Hematopoietic multipotent progenitor cell treated with erythropoietin and hydrocortisone succinate and interleukin-3 and kit ligand, for 15 days (in vitro differentiated cells): ENCODE measurements around the gene DCAF8.
"Not testable (repeated sequence)": the region's sequence is repeated elsewhere in the genome, so short reads cannot be mapped to it uniquely, and the experiment has no call there.

Source experiments
- DNase-seq: peaks from one replicate; pipeline ENCODE4 v3.0.0-alpha.2; 2015; ENCODE audit warnings: low spot score

DCAF8 gene

DNA sequence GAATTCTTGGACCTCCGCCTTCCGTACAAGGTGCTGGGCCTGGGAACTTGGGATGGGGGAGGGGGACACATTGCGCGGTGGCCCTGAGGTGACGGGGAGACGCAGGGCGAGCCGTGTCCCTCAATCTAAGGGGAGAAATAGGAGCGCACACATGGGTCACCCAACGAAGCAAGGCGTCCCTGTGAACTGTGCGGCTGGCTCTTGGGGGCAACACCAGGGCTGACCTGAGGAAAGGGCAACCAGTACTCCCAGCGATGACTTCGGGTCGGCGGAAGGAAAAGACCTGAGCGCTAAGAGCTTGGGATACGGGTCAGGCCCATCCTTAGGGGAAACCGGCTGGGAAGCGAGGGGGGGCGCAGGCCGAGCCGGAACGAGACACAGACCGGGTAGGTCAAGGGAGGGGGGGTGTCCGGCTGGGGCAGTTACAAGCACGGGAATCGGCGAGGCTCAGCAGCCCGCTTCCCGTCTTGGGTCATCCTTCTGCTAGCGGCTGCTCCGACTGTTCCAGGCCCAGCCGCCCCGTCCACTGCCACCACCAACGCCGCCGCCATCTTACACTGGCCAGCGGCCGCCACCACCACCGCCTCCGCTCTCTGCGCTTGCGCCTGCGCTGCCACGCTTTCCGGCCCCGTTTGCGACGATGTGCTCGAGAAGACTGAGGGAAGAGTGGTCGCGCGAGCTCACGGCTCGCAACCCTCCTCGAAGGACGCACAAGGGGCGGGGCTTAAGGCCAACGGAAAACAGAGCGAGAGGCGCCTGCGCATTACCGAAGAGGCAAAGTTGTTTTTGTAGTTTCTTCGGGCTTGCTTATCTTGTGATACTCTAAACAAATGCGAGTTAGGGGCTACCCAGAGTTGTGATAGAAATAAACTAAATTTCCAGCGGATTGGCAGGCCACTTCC is at the start of gene DCAF8:
Gene DCAF8, minus strand, starts transcription at position 657 of the 902 bp plus-strand sequence. CDS start 18,541 bp downstream, outside the sequence.
- DNase-seq = peak; percentile 99

GRCh38 chr1:160309571-160309970 is 47.2 kb upstream of the DCAF8 start:
- no peak for DNase-seq

DNA sequence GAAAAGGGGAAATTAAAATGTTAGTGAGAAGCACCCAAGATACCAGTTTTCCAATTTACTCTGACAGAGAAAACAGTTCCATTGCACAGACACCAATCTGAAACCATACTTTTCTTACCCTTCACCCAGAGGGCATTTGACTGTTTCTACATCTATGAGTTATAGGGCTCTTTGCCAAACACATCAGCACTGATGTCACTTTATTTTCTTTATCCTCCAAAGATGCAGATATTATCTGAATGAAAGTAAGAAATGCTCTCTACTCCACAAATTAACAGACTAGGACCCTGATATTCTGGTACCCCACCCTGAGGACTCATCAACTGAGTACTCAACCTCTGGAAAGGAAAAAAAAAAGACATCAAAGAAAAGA is 46.8 kb upstream of the DCAF8 start:
- DNase-seq = no peak

DNA sequence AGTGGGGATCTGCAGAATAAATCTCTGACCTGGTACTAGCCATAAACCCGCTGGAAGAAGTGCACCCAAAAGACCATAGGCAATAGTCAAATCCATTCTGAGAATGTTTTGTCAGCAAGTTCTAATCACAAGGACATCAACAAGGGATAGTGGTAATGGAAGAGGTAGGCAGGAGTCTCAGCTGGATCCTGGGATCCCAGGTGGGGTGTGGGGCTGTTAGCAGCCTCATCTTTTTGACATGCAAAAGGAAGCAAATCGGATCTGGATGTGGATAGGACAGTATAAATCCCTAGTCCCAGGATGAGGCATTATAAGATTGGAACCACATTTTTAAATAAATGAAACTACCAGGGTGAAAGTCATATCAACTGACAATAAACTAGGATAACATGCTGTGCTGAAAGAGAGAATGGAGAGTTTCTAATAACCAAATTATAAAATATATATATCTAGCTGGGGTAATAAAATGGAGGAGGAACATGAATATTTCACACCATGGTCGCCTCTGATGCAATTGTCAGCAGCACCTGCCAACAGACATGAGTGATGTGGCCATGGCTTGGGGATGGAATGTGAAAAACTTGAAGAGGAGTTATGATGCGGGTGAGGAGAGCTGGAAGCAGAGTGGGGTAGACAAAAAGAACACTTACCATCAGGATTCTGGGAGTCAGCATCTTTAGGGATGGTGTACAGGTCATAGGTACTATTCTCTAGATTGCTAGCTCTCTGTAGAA is 46.3 kb upstream of the DCAF8 start:
- DNase-seq = no peak

- no peak for DNase-seq
These were observed 44.9 kb upstream of the DCAF8 start for GRCh38 chr1:160307118-160307791.

DNA sequence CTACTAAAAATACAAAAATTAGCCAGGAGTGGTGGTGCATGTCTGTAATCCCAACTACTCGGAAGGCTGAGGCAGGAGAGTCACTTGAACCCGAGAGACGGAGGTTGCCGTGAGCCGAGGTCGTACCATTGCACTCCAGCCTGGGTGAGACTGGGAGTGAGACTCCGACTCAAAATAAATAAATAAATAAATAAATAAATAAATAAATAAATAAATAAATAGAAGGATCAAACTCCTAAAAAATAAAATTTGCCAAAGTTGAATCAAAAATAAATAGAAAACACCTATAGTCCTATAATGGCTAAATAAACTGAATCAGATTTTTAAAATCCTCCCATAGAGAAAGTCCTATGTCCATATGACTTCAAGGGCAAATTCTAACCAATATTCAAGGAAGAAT is 37.8 kb upstream of the DCAF8 start:
- no peak for DNase-seq

DNA sequence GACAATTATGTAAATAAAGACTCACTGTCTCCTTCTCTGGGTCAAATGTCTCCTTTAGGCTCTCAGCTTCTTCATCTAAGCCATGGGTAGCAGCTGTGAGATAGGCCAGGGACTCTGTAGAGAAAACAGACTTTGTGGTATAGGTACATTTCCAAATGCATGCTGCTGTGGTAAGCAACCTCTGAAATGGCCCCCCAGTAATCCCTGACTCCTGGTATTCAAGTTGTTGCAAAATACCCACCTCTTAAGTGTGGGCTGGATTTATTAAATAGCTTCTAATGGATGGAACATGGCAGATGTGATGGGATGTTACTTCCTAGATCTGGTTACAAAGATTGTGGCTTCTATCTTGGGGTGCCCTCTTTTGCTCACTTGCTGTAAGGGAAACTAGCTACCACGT is 33.7 kb upstream of the DCAF8 start:
- no peak for DNase-seq

- DNase-seq = no peak
These were observed 30.9 kb upstream of the DCAF8 start for GRCh38 chr1:160293020-160293968.

GRCh38 chr1:160291248-160292220 is 29.2 kb upstream of the DCAF8 start:
- DNase-seq = peak; percentile 77

- DNase-seq = not testable (repeated sequence)
These were observed 25.4 kb upstream of the DCAF8 start for GRCh38 chr1:160287769-160288168.

GRCh38 chr1:160285506-160285905 is 23.2 kb upstream of the DCAF8 start:
- no peak for DNase-seq

- DNase-seq = peak; percentile 94
These were observed 22.5 kb upstream of the DCAF8 start, which contains the start of gene PEX19 for GRCh38 chr1:160284782-160285344. Gene PEX19, minus strand, starts transcription at chr1:160285133. Its CDS starts 9 bp downstream, at chr1:160285124.

DNA sequence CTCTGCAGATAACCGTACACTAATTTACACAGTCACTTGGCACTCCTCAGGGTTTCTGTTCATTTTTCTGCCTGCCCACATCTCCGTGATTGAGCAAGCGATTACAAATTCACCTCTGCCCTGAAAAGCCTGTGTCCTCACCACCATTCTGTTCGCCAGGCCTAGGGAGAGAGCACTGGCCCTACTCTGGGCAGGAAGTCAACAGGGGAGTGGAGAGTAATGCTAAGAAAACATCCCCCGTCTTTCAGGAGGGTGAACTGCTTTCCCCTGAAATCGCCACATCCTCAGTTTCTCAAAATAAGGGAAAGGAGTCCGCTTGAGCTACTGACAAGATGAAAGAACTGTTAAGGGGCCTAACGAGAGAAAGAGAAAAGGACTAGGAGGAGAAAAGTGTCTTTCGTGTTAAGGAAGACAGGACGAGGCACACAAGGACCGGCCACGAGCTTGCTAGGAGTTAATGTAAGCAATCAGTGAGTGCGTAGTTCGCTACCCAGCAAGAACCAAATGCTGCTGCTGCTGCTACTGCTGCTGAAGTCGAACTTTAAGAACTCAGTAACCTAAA is 22.0 kb upstream of the DCAF8 start:
- peak; percentile 37 for DNase-seq

DNA sequence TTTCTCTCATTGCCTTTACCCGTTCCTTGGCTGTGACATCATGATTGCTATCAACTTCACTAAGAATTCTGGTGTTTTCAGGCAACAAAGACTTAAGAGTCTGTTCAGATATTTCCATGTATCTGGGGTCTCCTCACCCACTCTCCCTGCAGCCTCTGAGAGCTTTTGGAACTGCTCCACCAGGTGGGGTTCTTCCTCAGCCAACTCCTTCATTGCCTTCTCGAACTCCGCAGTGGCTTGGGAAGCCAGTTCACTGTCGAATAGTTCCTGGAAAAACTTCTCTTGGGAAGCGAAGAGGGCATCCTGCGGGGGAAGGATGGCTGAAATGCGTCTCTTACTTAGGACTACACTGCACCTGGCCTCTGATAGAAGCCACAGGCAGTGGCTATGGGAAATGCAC is 20.5 kb upstream of the DCAF8 start:
- no peak for DNase-seq

DNA sequence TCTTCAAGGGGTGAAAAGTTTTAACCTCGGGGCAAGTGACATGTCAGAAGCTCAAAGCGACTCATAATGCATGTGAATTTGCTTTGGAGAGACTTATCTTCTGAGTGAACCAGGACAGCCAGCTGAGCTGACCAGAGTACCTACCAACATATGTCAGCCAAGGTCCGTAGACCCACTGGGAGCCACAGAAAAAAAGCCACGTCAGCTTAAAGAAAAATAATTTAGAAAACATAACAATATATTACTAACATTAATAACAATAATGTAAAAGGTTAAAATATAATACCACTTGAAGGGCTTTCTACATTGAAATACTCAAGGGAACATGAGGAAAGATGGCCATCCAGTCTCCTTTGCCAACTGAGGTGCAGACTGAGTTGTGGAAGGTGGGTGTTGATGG is 15.6 kb upstream of the DCAF8 start:
- DNase-seq = no peak

- no peak for DNase-seq
These were observed 15.0 kb upstream of the DCAF8 start for GRCh38 chr1:160277330-160277729.

- DNase-seq = no peak
These were observed 8.7 kb upstream of the DCAF8 start for GRCh38 chr1:160271025-160271424.

- no peak for DNase-seq
These were observed 5.1 kb upstream of the DCAF8 start for GRCh38 chr1:160267284-160267991.

DNA sequence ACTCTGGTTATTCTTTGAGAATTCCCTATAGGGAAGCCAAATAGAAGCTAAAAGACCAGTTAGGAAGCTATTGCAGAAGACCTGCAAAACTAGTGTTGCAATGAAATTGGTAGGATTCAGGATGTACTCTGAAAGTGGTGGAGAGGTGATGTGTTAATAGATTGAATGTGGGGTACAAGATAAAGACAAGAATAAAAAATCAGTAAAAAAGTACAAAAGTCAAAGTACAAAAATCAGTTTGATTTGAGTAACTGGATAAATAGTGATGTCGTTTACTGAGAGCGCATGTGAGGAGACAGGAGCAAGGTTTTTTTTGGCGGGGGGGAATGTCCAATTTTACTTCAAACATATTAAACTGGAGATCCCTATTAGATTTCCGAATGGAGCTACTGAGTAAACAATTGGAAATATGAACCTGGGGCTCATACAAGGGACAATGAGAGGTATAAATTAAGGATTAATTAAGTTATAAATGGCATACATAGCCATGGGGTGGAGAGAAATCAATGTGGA is 2.5 kb upstream of the DCAF8 start:
- DNase-seq = no peak
